A549 (cell line): Measurements from ENCODE around the gene CCDC187. TPM values are rescaled to one million over a fixed set of nuclear protein-coding genes. Genes with fewer than 3 reads are reported as not detected.

Source experiments
- ATAC-seq, 2 experiments: fragments of 200-7000 bp in 1 of 2; fragments of >200 bp in 1 of 2; cut with Nextera tagmentation in 1 of 2; cut with Tn5 transposase in 1 of 2; 3 replicates each; pipeline versions ENCODE4 v1.8.0 to v1.9.1; 2018 to 2020; ENCODE audit warnings: mild to moderate bottlenecking in 1 of 2, moderate library complexity in 1 of 2
- CTCF ChIA-PET: fragments of 300-600 bp; sonication (Branson Sonifier 250); formaldehyde crosslinking; extraction: SDS; loops from one replicate; lab custom pipeline; 2021; ENCODE audit warnings: antibody characterized with exemption, inconsistent platforms; lab: Yijun Ruan, JAX
- POLR2A ChIA-PET: fragments of 350-600 bp; formaldehyde crosslinking; extraction: SDS; loops from one replicate; lab custom pipeline; 2021; ENCODE audit warnings: antibody characterized with exemption, inconsistent platforms; lab: Yijun Ruan, JAX
- DNase-seq, 2 experiments: peaks; one replicate each; pipeline versions ENCODE4 v3.0.0 to v3.0.0-alpha.2; 2011 to 2016; ENCODE audit warnings: low read depth in 1 of 2, low spot score in 1 of 2
- FAIRE-seq: peaks from 2 replicates; lab custom pipeline; 2011; peaks lifted over from hg19 to GRCh38; lab: Jason Lieb, UNC
- H3K27ac ChIP-seq, 2 experiments: fragments of >200 bp; sonication (Bioruptor Twin); formaldehyde crosslinking; 3 replicates each; pipeline ENCODE4 v1.5.1; 2016 to 2017
- H3K4me1 ChIP-seq: fragments of >200 bp; sonication (Bioruptor Twin); formaldehyde crosslinking; 3 replicates; pipeline ENCODE4 v1.6.1; 2016
- H3K4me2 ChIP-seq: fragments of >200 bp; sonication (Bioruptor Twin); formaldehyde crosslinking; 3 replicates; pipeline ENCODE4 v1.6.1; 2016
- H3K4me3 ChIP-seq: fragments of >200 bp; sonication (Bioruptor Twin); formaldehyde crosslinking; 3 replicates; pipeline ENCODE4 v1.5.1; 2016
- H3K9me3 ChIP-seq: fragments of >200 bp; sonication (Bioruptor Twin); formaldehyde crosslinking; 3 replicates; pipeline ENCODE4 v1.6.1; 2016
- BHLHE40 ChIP-seq: IDR thresholded peaks from 2 replicates; pipeline ENCODE4 v1.6.1; 2012; ENCODE audit warnings: low read depth, low read length, inconsistent platforms
- CBX2 ChIP-seq: fragments of 200-600 bp; sonication (generic); IDR thresholded peaks from 2 replicates; pipeline ENCODE4 v1.6.1; 2016; ENCODE audit warnings: low read depth, mild to moderate bottlenecking, borderline replicate concordance
- CBX8 ChIP-seq: fragments of 200-600 bp; sonication (generic); IDR thresholded peaks from 2 replicates; pipeline ENCODE4 v1.6.1; 2016
- CEBPB ChIP-seq, 2 experiments: fragments of >200 bp in 1 of 2; sonication (Bioruptor Twin) in 1 of 2; formaldehyde crosslinking in 1 of 2; IDR thresholded peaks; 2 replicates each; pipeline ENCODE4 v1.6.1; 2012 to 2016
- CHD2 ChIP-seq: fragments of 150-350 bp; IDR thresholded peaks from 2 replicates; pipeline ENCODE4 v1.6.1; 2014; ENCODE audit warnings: low read length; ENCODE audit not compliant: partially characterized antibody
- CHD4 ChIP-seq: fragments of 200-600 bp; sonication (generic); IDR thresholded peaks from 2 replicates; pipeline ENCODE4 v1.6.1; 2016; ENCODE audit warnings: antibody characterized with exemption, mild to moderate bottlenecking, borderline replicate concordance
- EP300 ChIP-seq, 2 experiments: fragments of >200 bp; sonication (Bioruptor Twin); formaldehyde crosslinking; IDR thresholded peaks; 2 replicates in 1 of 2; 3 replicates in 1 of 2; pipeline ENCODE4 v1.6.1; 2016 to 2017
- FOSL2 ChIP-seq, 2 experiments: fragments of 450-650 bp in 1 of 2; fragments of >200 bp in 1 of 2; sonication (Bioruptor Twin) in 1 of 2; formaldehyde crosslinking; IDR thresholded peaks; 2 replicates each; pipeline versions ENCODE4 v1.5.0 to v1.6.1; 2016 to 2020; ENCODE audit warnings: mild to moderate bottlenecking in 1 of 2, moderate library complexity in 1 of 2
- FOXS1 ChIP-seq: fragments of 250-450 bp; sonication (Bioruptor Pico); IDR thresholded peaks from 2 replicates; pipeline ENCODE4 v1.5.0; 2020; ENCODE audit warnings: mild to moderate bottlenecking, moderate library complexity
- HOXA7 ChIP-seq: fragments of 250-450 bp; sonication (Bioruptor Pico); IDR thresholded peaks from 2 replicates; pipeline ENCODE4 v1.5.0; 2020; ENCODE audit warnings: mild to moderate bottlenecking, moderate library complexity
- HOXB13 ChIP-seq: fragments of 250-450 bp; sonication (Bioruptor Pico); IDR thresholded peaks from 2 replicates; pipeline ENCODE4 v1.5.0; 2020; ENCODE audit warnings: low read depth, mild to moderate bottlenecking, moderate library complexity
- JUN ChIP-seq, 2 experiments: fragments of >200 bp; sonication (Bioruptor Twin); formaldehyde crosslinking; IDR thresholded peaks; 2 replicates in 1 of 2; 3 replicates in 1 of 2; pipeline ENCODE4 v1.6.1; 2016 to 2017
- MAFK ChIP-seq: fragments of 450-650 bp; IDR thresholded peaks from 2 replicates; pipeline ENCODE4 v1.6.1; 2014; ENCODE audit not compliant: partially characterized antibody
- RAD21 ChIP-seq, 2 experiments: fragments of >200 bp in 1 of 2; sonication (Bioruptor Twin) in 1 of 2; formaldehyde crosslinking in 1 of 2; IDR thresholded peaks in 1 of 2; conservative IDR thresholded peaks in 1 of 2; 2 replicates in 1 of 2; 3 replicates in 1 of 2; pipeline ENCODE4 v1.6.1; 2012 to 2018; ENCODE audit warnings: inconsistent platforms in 1 of 2
- RARB ChIP-seq: fragments of 250-450 bp; sonication (Bioruptor Pico); IDR thresholded peaks from 2 replicates; pipeline ENCODE4 v1.8.0; 2021; ENCODE audit warnings: mild to moderate bottlenecking, moderate library complexity
- SMC3 ChIP-seq: fragments of >200 bp; sonication (Bioruptor Twin); formaldehyde crosslinking; IDR thresholded peaks from 3 replicates; pipeline ENCODE4 v1.6.1; 2018; ENCODE audit warnings: inconsistent platforms
- TFCP2L1 ChIP-seq: fragments of 250-450 bp; sonication (Bioruptor Pico); IDR thresholded peaks from 2 replicates; pipeline ENCODE4 v1.5.0; 2021; ENCODE audit warnings: mild to moderate bottlenecking
- ZFP36 ChIP-seq: fragments of 450-650 bp; IDR thresholded peaks from 2 replicates; pipeline ENCODE4 v1.6.1; 2014; ENCODE audit warnings: borderline replicate concordance; ENCODE audit not compliant: partially characterized antibody
- ZNF302 ChIP-seq: fragments of 250-450 bp; sonication (Bioruptor Pico); IDR thresholded peaks from 2 replicates; pipeline ENCODE4 v1.9.0; 2021; ENCODE audit warnings: inconsistent platforms, mild to moderate bottlenecking, moderate library complexity
- ZSCAN20 ChIP-seq: fragments of 250-450 bp; sonication (Bioruptor Pico); IDR thresholded peaks from 2 replicates; pipeline ENCODE4 v1.8.0; 2022; ENCODE audit warnings: mild to moderate bottlenecking, moderate library complexity
- WGBS: methylation state at CpG from one replicate; pipeline ENCODE4 v1.1.6; 2017; ENCODE audit errors: missing lambda C conversion rate; 5-methylcytosine and 5-hydroxymethylcytosine counted together
- polyA plus RNA-seq, 4 experiments: library from polyadenylated mRNA; depleted of rRNA in 3 of 4; stranded (reverse); fragments of >200 nt; fragmentation: RNase III in 1 of 4; extraction: RNeasy Plus Mini Kit Qiagen cat#74134 plus additional on column Dnase treatment in 1 of 4; gene quantifications; 2 replicates in 3 of 4; 3 replicates in 1 of 4; pipeline ENCODE4 v1.2.3, GENCODE V29; 2011 to 2017
- TF ChIP-seq, protein P1 (sequence below): IDR thresholded peaks from 2 replicates; pipeline ENCODE4 v1.6.1; 2012
- TF ChIP-seq, protein P2 (sequence below): fragments of 250-450 bp; sonication (Bioruptor Pico); IDR thresholded peaks from 2 replicates; pipeline ENCODE4 v1.5.0; 2020; ENCODE audit warnings: low read depth, mild to moderate bottlenecking, moderate library complexity
- TF ChIP-seq, protein P3 (sequence below): fragments of >200 bp; sonication (Bioruptor Twin); formaldehyde crosslinking; IDR thresholded peaks from 3 replicates; pipeline ENCODE4 v1.5.1; 2016

Gene CCDC187
- polyA plus RNA-seq, 2 of the 4 experiments (the other 2 are of a cell fraction): under 0.01 TPM; not detected in 1

DNA sequence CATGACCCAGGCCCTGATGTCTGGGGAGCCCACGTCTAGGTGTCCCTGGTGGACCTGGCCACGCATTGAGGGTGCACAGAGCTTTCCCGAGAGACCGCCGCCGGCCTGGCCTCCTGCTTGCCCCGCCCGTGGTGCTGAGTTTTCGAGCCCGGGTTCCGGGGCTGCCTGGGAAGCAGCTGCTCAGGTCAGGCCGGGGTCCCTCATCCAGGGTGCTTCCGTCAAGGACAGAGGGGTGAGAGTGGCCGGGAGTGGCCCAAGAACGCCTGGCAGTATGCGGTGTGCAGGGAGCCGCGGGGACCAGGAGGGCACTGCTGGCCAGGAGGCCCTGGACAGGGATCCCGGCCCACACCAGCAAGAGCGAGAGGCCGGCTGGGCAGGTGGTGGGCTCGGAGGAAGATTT, 19.6 kb downstream of the CCDC187 start:
- no peak for TF ChIP-seq CEBPB (IDR thresholded peaks at IDR 0.05)
- no peak for TF ChIP-seq CBX8
- TF ChIP-seq FOXS1: no peak
- TF ChIP-seq ZSCAN20: no peak
- TF ChIP-seq, protein P1, sequence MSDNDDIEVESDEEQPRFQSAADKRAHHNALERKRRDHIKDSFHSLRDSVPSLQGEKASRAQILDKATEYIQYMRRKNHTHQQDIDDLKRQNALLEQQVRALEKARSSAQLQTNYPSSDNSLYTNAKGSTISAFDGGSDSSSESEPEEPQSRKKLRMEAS: no peak
- TF ChIP-seq HOXB13 (CRISPR knock-in tag): no peak
- no peak for TF ChIP-seq CBX2
- no peak for TF ChIP-seq RARB (CRISPR knock-in tag)
- TF ChIP-seq JUN (IDR thresholded peaks at IDR 0.05): no peak
- TF ChIP-seq, protein P2, sequence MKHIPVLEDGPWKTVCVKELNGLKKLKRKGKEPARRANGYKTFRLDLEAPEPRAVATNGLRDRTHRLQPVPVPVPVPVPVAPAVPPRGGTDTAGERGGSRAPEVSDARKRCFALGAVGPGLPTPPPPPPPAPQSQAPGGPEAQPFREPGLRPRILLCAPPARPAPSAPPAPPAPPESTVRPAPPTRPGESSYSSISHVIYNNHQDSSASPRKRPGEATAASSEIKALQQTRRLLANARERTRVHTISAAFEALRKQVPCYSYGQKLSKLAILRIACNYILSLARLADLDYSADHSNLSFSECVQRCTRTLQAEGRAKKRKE (CRISPR knock-in tag): no peak
- POLR2A ChIA-PET: no interaction called here
- no peak overlapping the region for H3K27ac ChIP-seq
- 0 out of 3 replicates have a peak, but pooled peaks cover 2% of the 10 kb centered on the region for H3K4me1 ChIP-seq
- 20% methylated on average over 6 of the region's 22 CpGs for WGBS
- no peak overlapping the region for H3K4me2 ChIP-seq
- no peaks in the 10 kb centered on the region for H3K9me3 ChIP-seq
- peak in 1 of 2 experiments; percentile 41; a peak in 4 of 6 replicates for ATAC-seq
- FAIRE-seq: no peak
- CTCF ChIA-PET: interaction anchor here (0.7 to 7.2 kb wide), 44 partner anchors 8 to 407 kb away, joined by 3 to 64 read pairs (median 4); no protein-coding TSS in a partner anchor
- H3K4me3 ChIP-seq: no peak overlapping the region
- no peak for DNase-seq

DNA sequence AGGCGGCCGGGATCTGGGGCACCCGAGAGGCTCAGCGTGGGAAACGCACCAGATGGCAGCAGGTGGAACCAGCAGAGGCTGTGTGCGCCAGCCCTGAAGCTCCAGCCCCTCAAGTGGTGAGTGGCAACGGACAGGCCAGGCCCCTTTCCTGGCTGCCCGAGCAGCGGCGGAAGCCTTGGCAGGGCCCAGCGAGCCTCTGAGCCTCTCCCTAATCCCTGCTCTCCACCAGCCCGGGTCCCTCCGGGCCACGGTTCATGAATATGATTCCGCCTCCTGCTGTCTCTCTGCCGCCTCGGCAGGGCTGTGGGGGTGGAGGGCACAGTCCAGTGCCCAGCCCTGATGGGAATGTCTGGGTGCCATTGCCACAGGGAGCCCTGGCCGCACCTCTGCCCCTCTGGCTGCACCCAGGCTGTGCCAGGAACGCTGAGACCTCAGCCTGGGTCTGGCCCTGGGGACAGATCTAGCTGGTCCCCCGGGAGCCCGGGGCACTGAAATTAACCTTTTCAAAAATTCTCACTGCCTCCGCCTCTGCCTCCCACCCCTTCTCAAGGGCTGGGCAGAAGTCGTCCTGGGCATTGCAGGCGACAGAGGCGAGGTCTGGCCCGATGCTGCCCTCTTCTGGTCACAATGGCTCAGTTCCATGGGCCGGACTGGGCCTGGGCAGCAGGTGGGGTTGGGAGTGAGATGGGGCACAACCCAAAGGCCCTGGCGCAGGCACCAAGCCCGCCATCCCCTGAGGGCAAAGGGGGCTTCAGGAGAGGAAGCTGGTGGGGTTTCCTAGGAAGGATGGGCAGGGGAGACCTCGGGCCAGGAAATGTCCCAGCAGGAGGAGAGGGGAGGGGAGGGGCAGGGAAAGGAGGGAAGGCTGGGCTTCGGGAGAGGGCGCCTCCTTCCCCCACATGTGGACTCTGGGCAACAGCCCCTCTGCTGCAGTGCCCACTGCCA, 20.3 kb downstream of the CCDC187 start:
- CTCF ChIA-PET: interaction anchor here (0.7 to 7.2 kb wide), 58 partner anchors 9 to 683 kb away, joined by 3 to 64 read pairs (median 4); no protein-coding TSS in a partner anchor
- H3K4me3 ChIP-seq: no peak overlapping the region
- H3K27ac ChIP-seq: no peak overlapping the region
- POLR2A ChIA-PET: no interaction called here
- H3K4me2 ChIP-seq: peak overlapping the region; percentile 66
- peak; percentile 89 to 98 for ATAC-seq
- no peak for FAIRE-seq
- 0 out of 3 replicates have a peak, but pooled peaks cover 2% of the 10 kb centered on the region for H3K4me1 ChIP-seq
- peak; percentile 78 to 88 for DNase-seq
- WGBS: 41% methylated on average over 20 of the region's 32 CpGs
- H3K9me3 ChIP-seq: no peaks in the 10 kb centered on the region
- TF ChIP-seq SMC3: peak; percentile 78
- peak; percentile 85 to 90 for TF ChIP-seq RAD21 (conservative IDR thresholded peaks at IDR 0.05 in 1 of 2, IDR thresholded peaks at IDR 0.05 in 1 of 2)
- TF ChIP-seq, protein P3, sequence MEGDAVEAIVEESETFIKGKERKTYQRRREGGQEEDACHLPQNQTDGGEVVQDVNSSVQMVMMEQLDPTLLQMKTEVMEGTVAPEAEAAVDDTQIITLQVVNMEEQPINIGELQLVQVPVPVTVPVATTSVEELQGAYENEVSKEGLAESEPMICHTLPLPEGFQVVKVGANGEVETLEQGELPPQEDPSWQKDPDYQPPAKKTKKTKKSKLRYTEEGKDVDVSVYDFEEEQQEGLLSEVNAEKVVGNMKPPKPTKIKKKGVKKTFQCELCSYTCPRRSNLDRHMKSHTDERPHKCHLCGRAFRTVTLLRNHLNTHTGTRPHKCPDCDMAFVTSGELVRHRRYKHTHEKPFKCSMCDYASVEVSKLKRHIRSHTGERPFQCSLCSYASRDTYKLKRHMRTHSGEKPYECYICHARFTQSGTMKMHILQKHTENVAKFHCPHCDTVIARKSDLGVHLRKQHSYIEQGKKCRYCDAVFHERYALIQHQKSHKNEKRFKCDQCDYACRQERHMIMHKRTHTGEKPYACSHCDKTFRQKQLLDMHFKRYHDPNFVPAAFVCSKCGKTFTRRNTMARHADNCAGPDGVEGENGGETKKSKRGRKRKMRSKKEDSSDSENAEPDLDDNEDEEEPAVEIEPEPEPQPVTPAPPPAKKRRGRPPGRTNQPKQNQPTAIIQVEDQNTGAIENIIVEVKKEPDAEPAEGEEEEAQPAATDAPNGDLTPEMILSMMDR: peak; percentile 80
- TF ChIP-seq RARB (CRISPR knock-in tag): no peak
- TF ChIP-seq, all 56 proteins: peak for 3

DNA sequence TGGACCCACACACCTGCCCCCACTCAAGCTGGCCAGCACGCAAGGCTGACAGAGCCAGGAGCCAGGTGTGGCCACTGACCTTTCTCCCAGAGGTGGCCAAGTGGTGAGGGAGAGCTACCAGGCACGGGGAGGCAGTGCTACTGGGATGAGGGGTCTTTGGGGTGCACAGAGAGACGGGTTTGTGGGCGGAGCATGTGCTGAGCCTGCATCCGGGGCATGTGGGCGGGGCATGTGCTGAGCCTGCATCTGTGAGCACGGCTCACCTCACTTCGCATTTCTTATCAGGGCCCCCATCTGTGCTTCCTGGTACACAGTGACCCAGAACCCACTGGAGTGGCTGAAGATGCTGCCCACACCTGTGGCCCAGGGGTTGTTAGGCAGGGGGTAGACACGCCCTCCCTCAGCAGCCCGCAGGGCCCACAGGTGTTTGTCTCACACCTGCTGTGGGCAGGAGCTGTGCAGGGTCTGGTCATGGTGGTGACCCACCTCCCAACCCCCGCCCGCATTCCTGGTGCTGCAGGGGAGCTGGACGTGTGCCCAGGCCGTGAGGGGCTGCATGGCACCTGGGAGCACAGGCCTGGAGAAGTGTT, 21.5 kb downstream of the CCDC187 start:
- no peak for ATAC-seq
- no peak overlapping the region for H3K4me3 ChIP-seq
- no peak for FAIRE-seq
- H3K4me1 ChIP-seq: 0 out of 3 replicates have a peak, but pooled peaks cover 2% of the 10 kb centered on the region
- ChIA-PET POLR2A (no interaction called here), CTCF (interaction anchor here (0.7 to 7.2 kb wide), 23 partner anchors 9 to 681 kb away, joined by 3 to 64 read pairs (median 6); no protein-coding TSS in a partner anchor)
- H3K9me3 ChIP-seq: no peaks in the 10 kb centered on the region
- 55% methylated on average over 10 of the region's 14 CpGs for WGBS
- no peak overlapping the region for H3K27ac ChIP-seq
- no peak overlapping the region for H3K4me2 ChIP-seq
- DNase-seq: no peak
- TF ChIP-seq HOXA7 (CRISPR knock-in tag) (no peak), TFCP2L1 (CRISPR knock-in tag) (no peak), HOXB13 (CRISPR knock-in tag) (no peak), CHD4 (no peak), CEBPB (IDR thresholded peaks at IDR 0.05) (no peak), ZNF302 (CRISPR knock-in tag) (no peak), CHD2 (no peak), ZFP36 (no peak), EP300 (IDR thresholded peaks at IDR 0.05) (no peak), ZSCAN20 (no peak), RAD21 (conservative IDR thresholded peaks at IDR 0.05 in 1 of 2, IDR thresholded peaks at IDR 0.05 in 1 of 2) (no peak), BHLHE40 (no peak), MAFK (no peak), SMC3 (no peak), FOSL2 (IDR thresholded peaks at IDR 0.05) (no peak), FOSL2 (CRISPR knock-in tag; IDR thresholded peaks at IDR 0.05) (no peak)
- TF ChIP-seq, protein P2 (CRISPR knock-in tag): no peak
- TF ChIP-seq, protein P1: no peak
